Measurements from ENCODE around the gene TEF. TPM values are rescaled to one million over a fixed set of nuclear protein-coding genes. Genes with fewer than 3 reads are reported as not detected.
"Not testable (repeated sequence)": the region's sequence is repeated elsewhere in the genome, so short reads cannot be mapped to it uniquely, and the experiment has no call there.

TEF gene
- polyA plus RNA-seq, 1 experiment = 28.7 TPM

DNA sequence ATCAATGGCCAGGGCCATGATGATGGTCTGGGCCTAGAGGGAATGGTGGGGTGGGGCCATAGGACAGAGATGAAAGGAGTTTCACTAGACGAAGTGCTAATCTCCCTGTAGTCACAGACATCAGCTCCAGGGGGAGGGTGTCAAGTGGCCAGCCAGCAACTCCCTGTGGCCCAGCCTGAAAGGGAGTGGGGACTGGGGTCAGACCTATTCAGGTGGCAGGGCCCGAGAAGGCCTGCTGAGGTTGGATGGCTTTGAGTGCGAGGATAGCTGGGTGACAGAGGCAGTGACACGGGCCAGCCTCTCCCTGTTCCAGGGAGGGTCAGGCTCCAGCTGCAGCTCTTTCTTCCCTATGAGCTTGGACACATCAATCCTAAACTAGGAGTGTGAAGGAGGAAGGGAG is 53.8 kb downstream of the TEF start:
- DNase-seq (ENCODE audit: low read depth) = no peak
- H3K27me3 ChIP-seq (ENCODE audit: control insufficient read depth, insufficient read depth, low read length) = no peaks in the 10 kb centered on the region
- H3K36me3 ChIP-seq (ENCODE audit: control insufficient read depth, insufficient read depth, low read length) = peaks cover 36% of the 10 kb centered on the region
- TF ChIP-seq, protein P1, sequence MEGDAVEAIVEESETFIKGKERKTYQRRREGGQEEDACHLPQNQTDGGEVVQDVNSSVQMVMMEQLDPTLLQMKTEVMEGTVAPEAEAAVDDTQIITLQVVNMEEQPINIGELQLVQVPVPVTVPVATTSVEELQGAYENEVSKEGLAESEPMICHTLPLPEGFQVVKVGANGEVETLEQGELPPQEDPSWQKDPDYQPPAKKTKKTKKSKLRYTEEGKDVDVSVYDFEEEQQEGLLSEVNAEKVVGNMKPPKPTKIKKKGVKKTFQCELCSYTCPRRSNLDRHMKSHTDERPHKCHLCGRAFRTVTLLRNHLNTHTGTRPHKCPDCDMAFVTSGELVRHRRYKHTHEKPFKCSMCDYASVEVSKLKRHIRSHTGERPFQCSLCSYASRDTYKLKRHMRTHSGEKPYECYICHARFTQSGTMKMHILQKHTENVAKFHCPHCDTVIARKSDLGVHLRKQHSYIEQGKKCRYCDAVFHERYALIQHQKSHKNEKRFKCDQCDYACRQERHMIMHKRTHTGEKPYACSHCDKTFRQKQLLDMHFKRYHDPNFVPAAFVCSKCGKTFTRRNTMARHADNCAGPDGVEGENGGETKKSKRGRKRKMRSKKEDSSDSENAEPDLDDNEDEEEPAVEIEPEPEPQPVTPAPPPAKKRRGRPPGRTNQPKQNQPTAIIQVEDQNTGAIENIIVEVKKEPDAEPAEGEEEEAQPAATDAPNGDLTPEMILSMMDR (IDR thresholded peaks at IDR 0.05; ENCODE audit: insufficient read depth, low read depth, low read length) = no peak
- ChIA-PET CTCF (no interaction called here), POLR2A (no interaction called here)
- H3K4me3 ChIP-seq (ENCODE audit: low read depth, low read length) = no peak overlapping the region

DNA sequence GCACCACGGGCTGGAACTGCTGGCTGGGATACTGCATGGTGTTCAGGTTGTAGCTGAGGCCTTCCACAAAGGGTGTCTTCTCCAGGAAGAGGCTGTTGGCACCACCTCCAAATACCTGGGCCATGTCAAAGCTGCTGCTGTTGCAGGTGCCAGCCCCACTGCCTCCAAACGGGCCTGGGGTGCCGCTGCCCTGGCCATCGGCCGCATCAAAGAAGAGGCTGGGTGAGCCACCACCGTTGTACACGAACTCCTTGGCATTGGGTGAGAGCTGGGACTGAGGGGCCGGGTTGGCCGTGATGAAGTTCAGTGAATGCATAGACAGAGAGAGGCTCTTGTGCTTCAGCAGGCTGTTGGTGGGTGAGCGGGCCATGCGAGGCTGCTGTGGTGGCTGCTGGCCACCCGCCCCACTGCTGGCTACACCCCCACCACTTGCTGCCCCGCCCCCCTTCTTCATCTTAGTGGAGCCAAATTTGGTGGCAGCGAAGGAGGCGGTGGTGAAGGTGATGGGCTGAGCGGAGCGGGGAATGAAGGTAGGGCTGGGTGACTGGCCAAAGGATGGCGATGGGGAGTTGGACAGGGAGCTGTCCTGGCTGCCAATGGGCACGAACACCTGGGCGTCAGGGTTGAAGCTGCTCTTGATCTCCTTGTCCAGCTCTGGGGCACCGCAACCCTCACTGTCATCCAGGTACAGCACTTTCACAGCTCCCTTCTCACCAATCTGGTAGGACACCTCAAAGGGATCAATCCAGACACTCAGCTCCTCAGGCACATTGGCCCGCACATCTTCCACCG is 54.8 kb downstream of the TEF start:
- peaks cover 35% of the 10 kb centered on the region for H3K36me3 ChIP-seq (ENCODE audit: control insufficient read depth, insufficient read depth, low read length)
- no peaks in the 10 kb centered on the region for H3K27me3 ChIP-seq (ENCODE audit: control insufficient read depth, insufficient read depth, low read length)
- H3K4me3 ChIP-seq (ENCODE audit: low read depth, low read length) = no peak overlapping the region
- ChIA-PET CTCF (interaction anchor here (0.6 kb wide), 1 partner anchor 33 kb away, joined by 3 read pairs; no protein-coding TSS in a partner anchor), POLR2A (no interaction called here)
- TF ChIP-seq, protein P1 (IDR thresholded peaks at IDR 0.05; ENCODE audit: insufficient read depth, low read depth, low read length) = no peak
- no peak for DNase-seq (ENCODE audit: low read depth)

DNA sequence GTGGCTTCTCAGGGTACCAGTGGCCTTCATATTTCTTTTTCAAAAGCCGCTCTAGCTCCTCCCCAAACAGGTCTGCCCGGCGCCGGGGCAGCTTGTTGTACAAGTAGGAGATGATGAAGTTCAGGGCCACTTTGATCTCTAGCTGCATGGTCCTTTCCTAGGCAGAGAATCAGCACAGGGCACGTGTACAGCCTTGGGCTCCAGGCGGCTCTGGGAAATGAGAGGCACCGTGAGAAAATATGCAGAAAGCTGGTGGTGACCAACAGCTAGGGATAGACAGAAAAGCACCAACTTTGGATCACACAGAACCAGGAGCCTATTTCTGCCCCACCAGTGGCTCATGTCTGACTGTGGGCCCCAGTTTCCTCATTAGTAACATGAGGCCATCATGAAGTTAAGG is 55.5 kb downstream of the TEF start:
- CTCF ChIA-PET = interaction anchor here (0.6 kb wide), 1 partner anchor 34 kb away, joined by 3 read pairs; no protein-coding TSS in a partner anchor

DNA sequence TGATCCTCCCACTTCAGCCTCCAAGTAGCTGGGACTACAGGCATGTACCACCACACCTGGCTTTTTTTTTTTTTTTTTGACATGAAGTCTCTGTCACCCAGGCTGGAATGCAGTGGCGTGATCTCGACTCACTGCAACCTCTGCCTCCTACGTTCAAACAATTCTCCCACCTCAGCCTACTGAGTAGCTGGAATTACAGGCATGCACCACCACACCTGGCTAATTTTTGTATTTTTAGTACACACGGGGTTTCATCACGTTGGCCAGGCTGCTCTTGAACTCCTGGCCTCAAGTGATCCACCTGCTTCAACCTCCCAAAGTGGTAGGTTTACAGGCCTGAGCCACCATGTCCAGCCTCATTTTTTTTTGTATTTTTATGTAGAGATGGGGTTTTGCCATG is 58.8 kb downstream of the TEF start:
- H3K4me3 ChIP-seq (ENCODE audit: low read depth, low read length); POLR2A ChIA-PET; H3K27me3 ChIP-seq (ENCODE audit: control insufficient read depth, insufficient read depth, low read length); CTCF ChIA-PET; DNase-seq (ENCODE audit: low read depth): not testable (repeated sequence)
- H3K36me3 ChIP-seq (ENCODE audit: control insufficient read depth, insufficient read depth, low read length) = peaks cover 22% of the 10 kb centered on the region

More for the DNA sequence above, 55.5 kb downstream of the TEF start:
- no peak for DNase-seq (ENCODE audit: low read depth)
- Histone ChIP-seq H3K36me3 (ENCODE audit: control insufficient read depth, insufficient read depth, low read length) (peaks cover 31% of the 10 kb centered on the region), H3K27me3 (ENCODE audit: control insufficient read depth, insufficient read depth, low read length) (no peaks in the 10 kb centered on the region), H3K4me3 (ENCODE audit: low read depth, low read length) (no peak overlapping the region)
- TF ChIP-seq, protein P1 (IDR thresholded peaks at IDR 0.05; ENCODE audit: insufficient read depth, low read depth, low read length) = no peak
- POLR2A ChIA-PET = no interaction called here

DNA sequence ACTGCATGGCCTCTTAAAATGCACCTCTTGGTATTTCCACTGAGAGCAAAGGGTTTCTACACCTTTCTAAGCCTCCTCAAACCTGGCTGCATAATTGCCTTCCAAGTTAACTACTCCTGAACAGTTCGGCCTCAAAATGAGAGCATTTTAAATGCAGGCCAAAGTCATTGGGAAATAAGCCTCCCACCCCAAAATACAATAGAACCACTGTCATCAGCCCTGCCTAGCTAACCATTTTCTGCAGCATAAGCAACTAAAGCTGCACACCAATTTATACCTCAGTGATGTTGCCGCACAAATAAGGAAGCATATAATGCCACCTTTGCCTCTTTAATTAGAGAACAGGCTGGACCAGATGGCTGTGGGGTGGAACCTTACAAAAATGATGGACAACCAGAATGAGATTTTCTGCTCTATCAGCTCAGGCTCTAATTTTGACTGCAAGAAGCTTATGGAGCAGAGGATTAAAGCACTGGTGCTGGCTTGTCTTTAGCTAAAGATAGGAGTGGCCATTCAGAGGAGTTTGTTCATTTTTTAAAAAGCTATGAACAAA is 60.6 kb downstream of the TEF start:
- Histone ChIP-seq H3K36me3 (ENCODE audit: control insufficient read depth, insufficient read depth, low read length) (peaks cover 7% of the 10 kb centered on the region), H3K4me3 (ENCODE audit: low read depth, low read length) (no peak overlapping the region), H3K27me3 (ENCODE audit: control insufficient read depth, insufficient read depth, low read length) (no peaks in the 10 kb centered on the region)
- POLR2A ChIA-PET = no interaction called here
- TF ChIP-seq, protein P1 (IDR thresholded peaks at IDR 0.05; ENCODE audit: insufficient read depth, low read depth, low read length) = no peak
- CTCF ChIA-PET = interaction anchor here (1.0 to 1.2 kb wide), 2 partner anchors 39 to 85 kb away, joined by 3 to 7 read pairs; no protein-coding TSS in a partner anchor
- no peak for DNase-seq (ENCODE audit: low read depth)

Data from BJ (cell line).